Measurements from ENCODE around the gene TMBIM4. TPM values are rescaled to one million over a fixed set of nuclear protein-coding genes. Genes with fewer than 3 reads are reported as not detected.

The TMBIM4 gene
- polyA plus RNA-seq, 1 experiment = 108 TPM

DNA sequence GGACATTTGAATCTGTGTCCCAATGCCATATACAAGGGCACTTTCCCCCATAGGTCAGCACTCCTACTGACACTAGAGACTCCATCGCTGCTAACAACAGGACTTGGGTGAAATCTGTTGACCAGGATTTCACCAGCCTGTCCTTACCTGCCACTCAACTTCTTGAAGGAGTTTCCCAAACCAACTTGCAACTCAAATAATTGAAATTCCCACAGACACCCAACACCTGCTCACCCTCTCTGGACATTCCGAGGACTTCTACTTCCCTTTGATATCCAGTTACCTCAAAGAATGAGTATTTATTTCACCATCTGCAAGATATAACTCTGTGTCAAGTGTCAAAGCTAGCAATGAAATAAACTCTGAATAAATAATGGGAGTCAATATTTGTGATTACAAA is 83.8 kb downstream of the TMBIM4 start:
- TF ChIP-seq, protein P1, sequence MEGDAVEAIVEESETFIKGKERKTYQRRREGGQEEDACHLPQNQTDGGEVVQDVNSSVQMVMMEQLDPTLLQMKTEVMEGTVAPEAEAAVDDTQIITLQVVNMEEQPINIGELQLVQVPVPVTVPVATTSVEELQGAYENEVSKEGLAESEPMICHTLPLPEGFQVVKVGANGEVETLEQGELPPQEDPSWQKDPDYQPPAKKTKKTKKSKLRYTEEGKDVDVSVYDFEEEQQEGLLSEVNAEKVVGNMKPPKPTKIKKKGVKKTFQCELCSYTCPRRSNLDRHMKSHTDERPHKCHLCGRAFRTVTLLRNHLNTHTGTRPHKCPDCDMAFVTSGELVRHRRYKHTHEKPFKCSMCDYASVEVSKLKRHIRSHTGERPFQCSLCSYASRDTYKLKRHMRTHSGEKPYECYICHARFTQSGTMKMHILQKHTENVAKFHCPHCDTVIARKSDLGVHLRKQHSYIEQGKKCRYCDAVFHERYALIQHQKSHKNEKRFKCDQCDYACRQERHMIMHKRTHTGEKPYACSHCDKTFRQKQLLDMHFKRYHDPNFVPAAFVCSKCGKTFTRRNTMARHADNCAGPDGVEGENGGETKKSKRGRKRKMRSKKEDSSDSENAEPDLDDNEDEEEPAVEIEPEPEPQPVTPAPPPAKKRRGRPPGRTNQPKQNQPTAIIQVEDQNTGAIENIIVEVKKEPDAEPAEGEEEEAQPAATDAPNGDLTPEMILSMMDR (IDR thresholded peaks at IDR 0.05; ENCODE audit: insufficient read depth, low read depth, low read length) = no peak

More for the DNA sequence above, 83.8 kb downstream of the TMBIM4 start:
- H3K36me3 ChIP-seq (ENCODE audit: control insufficient read depth, insufficient read depth, low read length) = no peaks in the 10 kb centered on the region
- DNase-seq (ENCODE audit: low read depth) = no peak
- no peaks in the 10 kb centered on the region for H3K27me3 ChIP-seq (ENCODE audit: control insufficient read depth, insufficient read depth, low read length)
- CTCF ChIA-PET = interaction anchor here (0.6 to 1.5 kb wide), 6 partner anchors 12 to 109 kb away, joined by 3 to 5 read pairs (median 4); no protein-coding TSS in a partner anchor
- H3K4me3 ChIP-seq (ENCODE audit: low read depth, low read length) = no peak overlapping the region
- POLR2A ChIA-PET = no interaction called here

Other genes with a start within 250 kb of the TMBIM4 start
- 4.0 and 12.6 TPM in 2 replicates for gene LLPH, start 39.2 kb downstream of the TMBIM4 start, polyA plus RNA-seq (2011; rRNA removed)
- 3.1 and 6.3 TPM in 2 replicates for gene IRAK3, start 19.2 kb upstream of the TMBIM4 start, polyA plus RNA-seq (2011; rRNA removed)
- gene HELB, start 132.5 kb upstream of the TMBIM4 start, polyA plus RNA-seq (2011; rRNA removed) = 0.61 and 1.2 TPM in 2 replicates

Data from BJ (cell line).